ENCODE data around the gene CERK. TPM values are rescaled to one million over a fixed set of nuclear protein-coding genes. Genes with fewer than 3 reads are reported as not detected.

CERK gene
- total and polyA plus RNA-seq, 2 of the 13 experiments (the other 11 are each of a cell fraction or from before 2014, with no cell fraction given) = 40.3 to 41.9 TPM

- TF ChIP-seq PLRG1 (conservative IDR thresholded peaks at IDR 0.05) = no peak
- 0 out of 2 replicates have a peak, but pooled peaks have one; percentile 30 for TF ChIP-seq ZNF800 (CRISPR knock-in tag; IDR thresholded peaks at IDR 0.05)
- TF ChIP-seq NFIC (IDR thresholded peaks at IDR 0.05; ENCODE audit: low read length) = peak; percentile 90
- TF ChIP-seq ZFX (CRISPR knock-in tag; IDR thresholded peaks at IDR 0.05; ENCODE audit: low read depth) = peak; percentile 82
- no peak for TF ChIP-seq NAIF1 (CRISPR knock-in tag; IDR thresholded peaks at IDR 0.05; ENCODE audit: borderline replicate concordance)
- no peak for TF ChIP-seq MBNL3 (CRISPR knock-in tag; conservative IDR thresholded peaks at IDR 0.05)
- no peak for TF ChIP-seq MATR3 (CRISPR knock-in tag; IDR thresholded peaks at IDR 0.05)
- TF ChIP-seq MTF2 (CRISPR knock-in tag; IDR thresholded peaks at IDR 0.05; ENCODE audit: borderline replicate concordance) = no peak; the same call in 1 of the 2 replicates
- TF ChIP-seq NONO (IDR thresholded peaks at IDR 0.05) = peak; percentile 90; the same call in 1 of the 2 replicates
- peak; percentile 97 for TF ChIP-seq NONO (CRISPR knock-in tag; conservative IDR thresholded peaks at IDR 0.05)
- TF ChIP-seq PHF8 (CRISPR knock-in tag; IDR thresholded peaks at IDR 0.05) = no peak
- peak; percentile 66; the same call in 1 of the 2 replicates for TF ChIP-seq HNRNPL (IDR thresholded peaks at IDR 0.05; ENCODE audit: low read depth, low read length)
- no peak for TF ChIP-seq ZZZ3 (CRISPR knock-in tag; IDR thresholded peaks at IDR 0.05; ENCODE audit: borderline replicate concordance)
- TF ChIP-seq ZMYM4 (CRISPR knock-in tag; IDR thresholded peaks at IDR 0.05) = peak; percentile 77
- TF ChIP-seq MYC (CRISPR knock-in tag; IDR thresholded peaks at IDR 0.05; ENCODE audit: borderline replicate concordance) = peak; percentile 55
- no peak for TF ChIP-seq ZNF766 (CRISPR knock-in tag; IDR thresholded peaks at IDR 0.05; ENCODE audit: borderline replicate concordance)
- TF ChIP-seq POLR2AphosphoS2 (IDR thresholded peaks at IDR 0.05; ENCODE audit: low read depth, low read length) = no peak
- TF ChIP-seq KDM2A (CRISPR knock-in tag; IDR thresholded peaks at IDR 0.05; ENCODE audit: borderline replicate concordance, low read depth) = peak; percentile 17; the same call in 1 of the 2 replicates
- TF ChIP-seq HBP1 (CRISPR knock-in tag; IDR thresholded peaks at IDR 0.05; ENCODE audit: low read depth) = peak; percentile 72; the same call in 1 of the 2 replicates
- peak; percentile 89 for TF ChIP-seq PAXIP1 (CRISPR knock-in tag; conservative IDR thresholded peaks at IDR 0.05)
- TF ChIP-seq ZSCAN25 (CRISPR knock-in tag; IDR thresholded peaks at IDR 0.05) = peak; percentile 87
- no peak for TF ChIP-seq RBM39 (IDR thresholded peaks at IDR 0.05; ENCODE audit: low read depth, low read length, poor library complexity, severe bottlenecking)
- peak; percentile 85 for TF ChIP-seq JUNB (CRISPR knock-in tag; IDR thresholded peaks at IDR 0.05; ENCODE audit: borderline replicate concordance)
- TF ChIP-seq CCAR2 (optimal IDR thresholded peaks at IDR 0.05; ENCODE audit: low read depth, low read length) = no peak
Measured at GRCh38 chr22:46638601-46639431, 99.2 kb downstream of the CERK start (continued).

Data from HepG2 (cell line).